H1 (cell line): Measurements from ENCODE around the gene SOBP. TPM values are rescaled to one million over a fixed set of nuclear protein-coding genes. Genes with fewer than 3 reads are reported as not detected.

ENCODE experiments used
- CTCF ChIA-PET: fragments of 300-600 bp; sonication (Branson Sonifier 250); formaldehyde crosslinking; loops from one replicate; lab custom pipeline; 2021; ENCODE audit not compliant: partially characterized antibody; lab: Charles Lee
- POLR2A ChIA-PET: fragments of 300-600 bp; sonication (Branson Sonifier 250); formaldehyde crosslinking; loops from one replicate; lab custom pipeline; 2021; ENCODE audit warnings: inconsistent platforms; ENCODE audit not compliant: partially characterized antibody; lab: Charles Lee
- DNase-seq, 2 experiments: peaks; one replicate each; pipeline versions ENCODE4 v3.0.0 to v3.0.0-alpha.2; 2010 to 2022; ENCODE audit warnings: low spot score in 2 of 2, low read depth in 1 of 2, mixed read lengths in 1 of 2
- FAIRE-seq: peaks from 2 replicates; lab custom pipeline; 2011; peaks lifted over from hg19 to GRCh38; lab: Jason Lieb, UNC
- H2AFZ ChIP-seq: 2 replicates; pipeline ENCODE4 v1.8.1; 2012; ENCODE audit warnings: low read length, inconsistent platforms
- H2AK5ac ChIP-seq: 2 replicates; pipeline ENCODE4 v1.6.1; 2013; ENCODE audit warnings: low read depth, low read length
- H2BK120ac ChIP-seq: replicated peaks from 2 replicates; pipeline ENCODE3; 2013; ENCODE audit warnings: low read depth, low read length, inconsistent platforms
- H2BK12ac ChIP-seq: 2 replicates; pipeline ENCODE4 v1.6.1; 2013; ENCODE audit warnings: low read depth, low read length
- H2BK15ac ChIP-seq: 2 replicates; pipeline ENCODE4 v1.6.1; 2013; ENCODE audit warnings: low read length
- H2BK20ac ChIP-seq: 2 replicates; pipeline ENCODE4 v1.6.1; 2013; ENCODE audit warnings: low read length
- H2BK5ac ChIP-seq: 2 replicates; pipeline ENCODE4 v1.6.1; 2013; ENCODE audit warnings: low read depth, low read length
- H3K14ac ChIP-seq: 2 replicates; pipeline ENCODE4 v1.6.1; 2013; ENCODE audit warnings: inconsistent platforms; ENCODE audit not compliant: insufficient read length
- H3K18ac ChIP-seq: 2 replicates; pipeline ENCODE4 v1.6.1; 2013; ENCODE audit warnings: low read length; ENCODE audit errors: extremely low read depth
- H3K23ac ChIP-seq: 2 replicates; pipeline ENCODE4 v1.6.1; 2013; ENCODE audit warnings: inconsistent platforms; ENCODE audit not compliant: insufficient read length
- H3K23me2 ChIP-seq: 2 replicates; pipeline ENCODE4 v1.6.1; 2013; ENCODE audit warnings: low read depth, low read length
- H3K27ac ChIP-seq: 2 replicates; pipeline ENCODE4 v1.6.1; 2011; ENCODE audit warnings: low read depth, low read length, inconsistent platforms
- H3K27me3 ChIP-seq, 4 experiments: replicated peaks in 1 of 4; 1 replicate in 1 of 4; 2 replicates in 3 of 4; pipeline versions ENCODE4 v1.6.1 to v1.8.1; 2011 to 2013; ENCODE audit warnings: low read length in 3 of 4, mild to moderate bottlenecking in 3 of 4, inconsistent platforms in 2 of 4, mixed read lengths in 2 of 4, moderate library complexity in 1 of 4; ENCODE audit not compliant: control insufficient read depth in 3 of 4, insufficient read depth in 3 of 4; ENCODE audit errors: extremely low read depth in 1 of 4
- H3K36me3 ChIP-seq, 4 experiments: 2 replicates each; pipeline versions ENCODE4 v1.6.1 to v1.8.1; 2011 to 2013; ENCODE audit warnings: mild to moderate bottlenecking in 4 of 4, low read length in 3 of 4, moderate library complexity in 2 of 4, control low read depth in 1 of 4, inconsistent platforms in 1 of 4; ENCODE audit not compliant: insufficient read depth in 4 of 4, control insufficient read depth in 2 of 4
- H3K4ac ChIP-seq: replicated peaks from 2 replicates; pipeline ENCODE3; 2013; ENCODE audit warnings: low read length, low read depth, mixed read lengths, inconsistent platforms; ENCODE audit not compliant: insufficient read length
- H3K4me1 ChIP-seq, 4 experiments: replicated peaks in 1 of 4; 1 replicate in 1 of 4; 2 replicates in 3 of 4; pipeline versions ENCODE4 v1.6.1 to v1.8.1; 2011 to 2013; ENCODE audit warnings: low read length in 3 of 4, inconsistent platforms in 2 of 4, mixed read lengths in 1 of 4; ENCODE audit not compliant: insufficient read depth in 4 of 4, control insufficient read depth in 3 of 4
- H3K4me2 ChIP-seq, 2 experiments: 2 replicates each; pipeline versions ENCODE4 v1.6.1 to v1.8.1; 2011 to 2013; ENCODE audit warnings: low read depth in 2 of 2, low read length in 2 of 2, control low read depth in 1 of 2, inconsistent platforms in 1 of 2, mild to moderate bottlenecking in 1 of 2; ENCODE audit not compliant: insufficient read depth in 1 of 2
- H3K4me3 ChIP-seq, 4 experiments: fragments of 200-600, 300-600 bp in 1 of 4; sonication (generic), shearing (Covaris generic), sonication (Bioruptor Twin) in 1 of 4; 2 replicates each; pipeline versions ENCODE4 v1.5.1 to v1.8.1; 2011 to 2016; ENCODE audit warnings: low read length in 4 of 4, low read depth in 3 of 4, control low read depth in 2 of 4, inconsistent platforms in 2 of 4, mild to moderate bottlenecking in 2 of 4, mixed read lengths in 1 of 4, moderate library complexity in 1 of 4; ENCODE audit not compliant: insufficient read depth in 2 of 4; ENCODE audit errors: extremely low read depth in 1 of 4
- H3K56ac ChIP-seq: replicated peaks from 2 replicates; pipeline ENCODE3; 2013; ENCODE audit warnings: low read depth, mild to moderate bottlenecking, mixed read lengths, low read length, inconsistent platforms; ENCODE audit not compliant: insufficient read length
- H3K79me1 ChIP-seq: 2 replicates; pipeline ENCODE4 v1.6.1; 2013; ENCODE audit warnings: low read depth, low read length, control low read depth
- H3K79me2 ChIP-seq, 2 experiments: 2 replicates each; pipeline versions ENCODE4 v1.6.1 to v1.8.1; 2012 to 2013; ENCODE audit warnings: low read length in 2 of 2, mild to moderate bottlenecking in 2 of 2, inconsistent platforms in 1 of 2; ENCODE audit not compliant: insufficient read depth in 2 of 2, control insufficient read depth in 1 of 2
- H3K9ac ChIP-seq, 4 experiments: replicated peaks in 1 of 4; 1 replicate in 1 of 4; 2 replicates in 3 of 4; pipeline versions ENCODE4 v1.6.1 to v1.8.1; 2011 to 2013; ENCODE audit warnings: low read depth in 3 of 4, low read length in 3 of 4, control low read depth in 2 of 4, mild to moderate bottlenecking in 2 of 4, moderate library complexity in 2 of 4, inconsistent platforms in 1 of 4; ENCODE audit errors: extremely low read depth in 1 of 4
- H3K9me3 ChIP-seq, 2 experiments: 2 replicates each; pipeline versions ENCODE4 v1.6.1 to v1.8.1; 2012 to 2013; ENCODE audit warnings: mild to moderate bottlenecking in 2 of 2, moderate library complexity in 2 of 2, control low read depth in 1 of 2, inconsistent platforms in 1 of 2, low read depth in 1 of 2, low read length in 1 of 2, mixed read lengths in 1 of 2; ENCODE audit not compliant: insufficient read depth in 2 of 2
- H4K20me1 ChIP-seq, 2 experiments: replicated peaks in 1 of 2; 2 replicates each; pipeline versions ENCODE3 to v1.8.1; 2011 to 2013; ENCODE audit warnings: inconsistent platforms in 2 of 2, low read length in 2 of 2, mild to moderate bottlenecking in 1 of 2; ENCODE audit not compliant: insufficient read depth in 2 of 2, control insufficient read depth in 1 of 2
- H4K5ac ChIP-seq: 2 replicates; pipeline ENCODE4 v1.6.1; 2013; ENCODE audit warnings: low read length, low read depth, mixed read lengths, inconsistent platforms; ENCODE audit not compliant: insufficient read length
- H4K8ac ChIP-seq: 2 replicates; pipeline ENCODE4 v1.8.0; 2013; ENCODE audit warnings: mild to moderate bottlenecking, moderate library complexity, low read length, inconsistent platforms; ENCODE audit not compliant: insufficient read depth; ENCODE audit errors: extremely low read depth
- H4K91ac ChIP-seq: replicated peaks from 2 replicates; pipeline ENCODE3; 2013; ENCODE audit warnings: low read length, mixed read lengths, inconsistent platforms; ENCODE audit not compliant: insufficient read length
- NANOG ChIP-seq: IDR thresholded peaks from 2 replicates; pipeline ENCODE4 v1.6.1; 2011; ENCODE audit warnings: low read length, low read depth, mild to moderate bottlenecking, inconsistent platforms; ENCODE audit not compliant: insufficient read depth, poor library complexity, severe bottlenecking
- POU5F1 ChIP-seq: IDR thresholded peaks from 2 replicates; pipeline ENCODE4 v1.6.1; 2011; ENCODE audit warnings: low read depth, mild to moderate bottlenecking, low read length, moderate library complexity
- SP1 ChIP-seq: IDR thresholded peaks from 2 replicates; pipeline ENCODE4 v1.6.1; 2011; ENCODE audit warnings: low read depth, low read length
- SP2 ChIP-seq: IDR thresholded peaks from 2 replicates; pipeline ENCODE4 v1.6.1; 2012; ENCODE audit warnings: mild to moderate bottlenecking, low read length, inconsistent platforms
- WGBS, 2 experiments: shearing (Covaris generic) in 1 of 2; methylation state at CpG; one replicate each; pipeline versions ENCODE4 v1.1.6 to v1.1.7; 2013 to 2015; ENCODE audit warnings: low lambda C conversion rate in 2 of 2, mixed read lengths in 2 of 2, inconsistent platforms in 1 of 2, low coverage in 1 of 2, missing lambda C conversion rate in 1 of 2; ENCODE audit not compliant: insufficient replicate concordance in 2 of 2, insufficient coverage in 1 of 2, insufficient read length in 1 of 2; ENCODE audit errors: extremely low coverage in 1 of 2, missing lambda C conversion rate in 1 of 2; 5-methylcytosine and 5-hydroxymethylcytosine counted together
- polyA plus RNA-seq, 7 experiments: library from polyadenylated mRNA; depleted of rRNA in 3 of 7; stranded (reverse) in 5 of 7; unstranded in 2 of 7; fragments of >200 nt in 5 of 7; fragments of 200-250 nt in 2 of 7; gene quantifications; 1 replicate in 5 of 7; 2 replicates in 1 of 7; 4 replicates in 1 of 7; pipeline versions ENCODE4 v1.2.1 to v1.2.3, GENCODE V29; 2011 to 2013; ENCODE audit warnings: missing spikeins in 2 of 7, mixed read lengths in 2 of 7
- total RNA-seq: library from RNA; stranded (reverse); fragmentation: NEBNext Ultra II Directional; extraction: Animal tissue kit (Norgen Biotek cat#: 25700); gene quantifications from 2 replicates; pipeline ENCODE4 v1.2.1, GENCODE V29; 2021
- TF ChIP-seq, protein P1 (sequence below): IDR thresholded peaks from 2 replicates; pipeline ENCODE4 v1.6.1; 2012; ENCODE audit warnings: inconsistent platforms

SOBP gene
- total and polyA plus RNA-seq, 2 of the 8 experiments (the other 6 are each of a cell fraction or from before 2014, with no cell fraction given), result 0.45 to 6.2 TPM

DNA sequence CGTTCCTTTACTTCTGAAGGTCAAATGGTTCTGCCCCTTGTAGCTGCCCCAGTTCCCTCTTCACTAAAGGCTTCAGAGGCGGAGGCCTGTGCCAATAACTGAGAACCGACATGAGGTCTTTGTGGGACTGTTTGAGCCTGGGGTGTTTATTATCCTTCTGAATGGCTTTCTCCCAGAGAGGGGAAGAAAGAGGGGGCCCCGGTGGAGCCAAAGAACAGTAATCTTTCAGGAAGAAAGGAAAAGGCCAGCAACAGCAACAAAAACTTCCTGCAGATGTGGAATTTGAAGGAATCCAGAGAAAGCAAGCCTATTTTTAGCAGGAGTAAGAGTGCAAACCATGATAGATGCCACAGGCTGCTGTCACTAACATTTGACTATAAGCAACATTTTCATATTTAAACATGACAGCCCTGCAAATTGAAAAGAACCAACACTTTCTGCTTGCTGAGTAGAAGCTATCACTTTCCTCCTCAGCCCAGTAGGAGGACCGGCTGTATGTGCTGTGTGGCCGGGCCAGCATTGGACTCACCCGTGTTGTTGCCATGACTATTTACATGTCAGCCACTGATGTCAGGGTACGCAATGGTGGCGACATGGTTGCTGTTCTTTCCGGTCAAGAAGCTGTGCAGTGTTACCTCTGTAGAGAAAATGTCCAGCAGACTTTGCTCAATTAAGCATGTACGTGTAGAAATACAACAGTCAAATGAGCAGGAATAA is 121.3 kb downstream of the SOBP start:
- H3K27ac ChIP-seq, result no peak overlapping the region
- H4K20me1 ChIP-seq, result peaks cover 0 to 2% of the 10 kb centered on the region in 2 experiments
- H3K4me2 ChIP-seq, result peak overlapping the region; percentile 52 to 54
- ChIA-PET CTCF (interaction anchor here (1.0 to 2.4 kb wide), 6 partner anchors 10 to 150 kb away, joined by 3 to 6 read pairs (median 5); no protein-coding TSS in a partner anchor), POLR2A (interaction anchor here (1.4 kb wide), 1 partner anchor 26 kb away, joined by 4 read pairs; no protein-coding TSS in a partner anchor)
- H3K4me3 ChIP-seq, result peak overlapping the region in 1 of 4 experiments; percentile 3; a peak in 1 of 8 replicates
- no peak overlapping the region for H2AFZ ChIP-seq
- H3K79me2 ChIP-seq, result no peaks in the 10 kb centered on the region
- no peaks in the 10 kb centered on the region for H3K23me2 ChIP-seq
- no peak overlapping the region for H3K4ac ChIP-seq
- no peak overlapping the region for H2BK120ac ChIP-seq
- H3K79me1 ChIP-seq, result no peaks in the 10 kb centered on the region
- no peak for DNase-seq
- H3K9ac ChIP-seq, result no peak overlapping the region
- no peak overlapping the region for H3K56ac ChIP-seq
- peak overlapping the region; percentile 32 for H4K91ac ChIP-seq
- 0 out of 2 replicates have a peak overlapping the region, but pooled peaks have one; percentile 82 for H2BK15ac ChIP-seq
- H3K23ac ChIP-seq, result no peak overlapping the region
- no peak overlapping the region for H3K18ac ChIP-seq
- no peak overlapping the region for H4K5ac ChIP-seq
- H4K8ac ChIP-seq, result no peak overlapping the region
- peaks cover 10 to 39% (median 33%) of the 10 kb centered on the region in 4 experiments; a peak in 6 of 7 replicates for H3K4me1 ChIP-seq
- no peak overlapping the region for H3K14ac ChIP-seq
- no peak overlapping the region for H2AK5ac ChIP-seq
- peak overlapping the region; percentile 91 for H2BK20ac ChIP-seq
- no peaks in the 10 kb centered on the region for H3K9me3 ChIP-seq
- no peaks in the 10 kb centered on the region; a peak in 1 of 7 replicates for H3K27me3 ChIP-seq
- H2BK12ac ChIP-seq, result no peak overlapping the region; the same call in 1 of the 2 replicates
- H2BK5ac ChIP-seq, result no peak overlapping the region; the same call in 1 of the 2 replicates
- 59% methylated on average over 11 of the region's 11 CpGs; no CpG with 5 or more reads in 1 of the 2 experiments for WGBS, 2 experiments
- no peak for FAIRE-seq
- no peaks in the 10 kb centered on the region for H3K36me3 ChIP-seq
- peak; percentile 49; the same call in 1 of the 2 replicates for TF ChIP-seq SP1
- TF ChIP-seq NANOG, result peak; percentile 92
- TF ChIP-seq, protein P1, sequence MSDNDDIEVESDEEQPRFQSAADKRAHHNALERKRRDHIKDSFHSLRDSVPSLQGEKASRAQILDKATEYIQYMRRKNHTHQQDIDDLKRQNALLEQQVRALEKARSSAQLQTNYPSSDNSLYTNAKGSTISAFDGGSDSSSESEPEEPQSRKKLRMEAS, result no peak
- no peak for TF ChIP-seq SP2
- TF ChIP-seq POU5F1, result 0 out of 2 replicates have a peak, but pooled peaks have one; percentile 24
